Keratinocyte (primary cell): ENCODE measurements around the gene SMPD3. TPM values are rescaled to one million over a fixed set of nuclear protein-coding genes. Genes with fewer than 3 reads are reported as not detected.
A peak's percentile ranks its signal among the peaks of the same experiment; 100 is the strongest.

Experiments
- DNase-seq: peaks from one replicate; pipeline ENCODE4 v3.0.0-alpha.2; 2011; ENCODE audit warnings: low read depth, missing footprints, low spot score
- FAIRE-seq: peaks from 2 replicates; lab custom pipeline; 2011; peaks lifted over from hg19 to GRCh38; lab: Jason Lieb, UNC
- H2AFZ ChIP-seq: 2 replicates; pipeline ENCODE4 v1.6.0; 2012; ENCODE audit warnings: low read length, control low read depth, inconsistent platforms; ENCODE audit not compliant: control insufficient read depth
- H3K27ac ChIP-seq: 2 replicates; pipeline ENCODE4 v1.5.1; 2011; ENCODE audit warnings: low read length; ENCODE audit not compliant: control insufficient read depth, insufficient read depth
- H3K27me3 ChIP-seq: 3 replicates; pipeline ENCODE4 v1.6.0; 2011; ENCODE audit warnings: low read length; ENCODE audit not compliant: control insufficient read depth, insufficient read depth; ENCODE audit errors: extremely low read depth
- H3K36me3 ChIP-seq, 2 experiments: 2 replicates in 1 of 2; 3 replicates in 1 of 2; pipeline ENCODE4 v1.5.1; 2011; ENCODE audit warnings: low read length in 2 of 2, mild to moderate bottlenecking in 1 of 2; ENCODE audit not compliant: control insufficient read depth in 2 of 2, insufficient read depth in 2 of 2; ENCODE audit errors: extremely low read depth in 1 of 2
- H3K4me1 ChIP-seq: 3 replicates; pipeline ENCODE4 v1.5.1; 2011; ENCODE audit warnings: low read length; ENCODE audit not compliant: control insufficient read depth, insufficient read depth; ENCODE audit errors: extremely low read depth
- H3K4me2 ChIP-seq: 3 replicates; pipeline ENCODE4 v1.6.0; 2011; ENCODE audit warnings: low read depth, low read length; ENCODE audit not compliant: control insufficient read depth, insufficient read depth; ENCODE audit errors: extremely low read depth
- H3K4me3 ChIP-seq, 3 experiments: fragments of 200-600 bp in 1 of 3; sonication (generic) in 1 of 3; 2 replicates in 2 of 3; 3 replicates in 1 of 3; pipeline ENCODE4 v1.5.1; 2011 to 2016; ENCODE audit warnings: low read length in 3 of 3, mild to moderate bottlenecking in 3 of 3, control low read depth in 2 of 3, inconsistent platforms in 1 of 3, low read depth in 1 of 3, mixed read lengths in 1 of 3, mixed run types in 1 of 3, moderate library complexity in 1 of 3; ENCODE audit not compliant: control insufficient read depth in 2 of 3, insufficient read depth in 2 of 3; ENCODE audit errors: extremely low read depth in 1 of 3
- H3K79me2 ChIP-seq: 2 replicates; pipeline ENCODE4 v1.6.0; 2012; ENCODE audit warnings: low read length; ENCODE audit not compliant: control insufficient read depth, insufficient read depth
- H3K9ac ChIP-seq: 3 replicates; pipeline ENCODE4 v1.6.0; 2011; ENCODE audit warnings: low read length; ENCODE audit not compliant: control insufficient read depth, insufficient read depth; ENCODE audit errors: extremely low read depth
- H3K9me1 ChIP-seq: 3 replicates; pipeline ENCODE4 v1.6.0; 2011; ENCODE audit warnings: low read length; ENCODE audit not compliant: control insufficient read depth, insufficient read depth; ENCODE audit errors: extremely low read depth
- H3K9me3 ChIP-seq: 2 replicates; pipeline ENCODE4 v1.5.1; 2012; ENCODE audit warnings: low read depth, low read length; ENCODE audit not compliant: control insufficient read depth
- H4K20me1 ChIP-seq: 3 replicates; pipeline ENCODE4 v1.6.0; 2011; ENCODE audit warnings: low read length; ENCODE audit not compliant: control insufficient read depth, insufficient read depth; ENCODE audit errors: extremely low read depth
- CTCF ChIP-seq, 3 experiments: IDR thresholded peaks in 1 of 3; conservative IDR thresholded peaks in 1 of 3; optimal IDR thresholded peaks in 1 of 3; 2 replicates in 2 of 3; 3 replicates in 1 of 3; pipeline versions ENCODE3 to v1.5.1; 2011; ENCODE audit warnings: low read length in 3 of 3, mild to moderate bottlenecking in 3 of 3, moderate library complexity in 2 of 3, control low read depth in 1 of 3, inconsistent platforms in 1 of 3; ENCODE audit not compliant: insufficient read depth in 2 of 3; ENCODE audit errors: extremely low read depth in 1 of 3
- EZH2 ChIP-seq: IDR thresholded peaks from one replicate; pipeline ENCODE4 v1.6.1; 2012; ENCODE audit warnings: inconsistent platforms, mild to moderate bottlenecking, low read length, moderate library complexity
- dilution Hi-C: fragments of 300-500 bp; cut with MboI; formaldehyde crosslinking; loops from one replicate; pipeline ENCODE4 v1.7.0; 2020; ENCODE audit warnings: low sequenced_read_pairs; ENCODE audit not compliant: extremely low pct_ligation_motif_present
- polyA plus RNA-seq, 5 experiments: library from polyadenylated mRNA; depleted of rRNA in 3 of 5; stranded (reverse) in 3 of 5; stranded (forward) in 1 of 5; unstranded in 1 of 5; fragments of >200 nt; gene quantifications; 1 replicate in 1 of 5; 2 replicates in 3 of 5; 3 replicates in 1 of 5; pipeline versions ENCODE4 v1.2.1 to v1.2.3, GENCODE V29; 2011 to 2012; ENCODE audit warnings: missing spikeins in 2 of 5, low read depth in 1 of 5, low replicate concordance in 1 of 5

The SMPD3 gene
- polyA plus RNA-seq, 1 donor (not counting 4 experiments of a cell fraction or from before 2014, with no cell fraction given) = 0.34 TPM

GRCh38 chr16:68447653-68448359 is 502 bp downstream of the SMPD3 start:
- H2AFZ ChIP-seq = no peak overlapping the region
- H3K4me2 ChIP-seq = peak overlapping the region; percentile 68
- peaks cover 8% of the 10 kb centered on the region for H3K4me1 ChIP-seq
- TF ChIP-seq EZH2 = peak; percentile 18
- TF ChIP-seq CTCF (optimal IDR thresholded peaks at IDR 0.05 in 1 of 3, IDR thresholded peaks at IDR 0.05 in 1 of 3, conservative IDR thresholded peaks at IDR 0.05 in 1 of 3; ENCODE audit: extremely low read depth in 1 of 3, insufficient read depth in 2 of 3, low read length in 3 of 3) = no peak
- dilution Hi-C loops = no loop called here
- peak overlapping the region in 2 of 3 experiments; percentile 2 to 29 for H3K4me3 ChIP-seq
- H3K9me3 ChIP-seq = no peaks in the 10 kb centered on the region
- FAIRE-seq (no peak), DNase-seq (no peak)
- H3K27ac ChIP-seq = no peak overlapping the region
- H3K36me3 ChIP-seq = no peaks in the 10 kb centered on the region
- H3K79me2 ChIP-seq = no peaks in the 10 kb centered on the region
- peaks cover 4% of the 10 kb centered on the region for H4K20me1 ChIP-seq
- no peak overlapping the region for H3K9ac ChIP-seq
- peaks cover 30% of the 10 kb centered on the region for H3K27me3 ChIP-seq
- no peaks in the 10 kb centered on the region for H3K9me1 ChIP-seq

- peaks cover 36% of the 10 kb centered on the region for H3K27me3 ChIP-seq
- FAIRE-seq (no peak), DNase-seq (no peak)
- H3K9me3 ChIP-seq = no peaks in the 10 kb centered on the region
- no peak overlapping the region for H3K4me2 ChIP-seq
- H4K20me1 ChIP-seq = peaks cover 4% of the 10 kb centered on the region
- no peak overlapping the region for H3K9ac ChIP-seq
- H3K27ac ChIP-seq = no peak overlapping the region
- H3K36me3 ChIP-seq = no peaks in the 10 kb centered on the region
- dilution Hi-C loops = no loop called here
- no peaks in the 10 kb centered on the region for H3K79me2 ChIP-seq
- TF ChIP-seq EZH2 = peak; percentile 47
- TF ChIP-seq CTCF (optimal IDR thresholded peaks at IDR 0.05 in 1 of 3, IDR thresholded peaks at IDR 0.05 in 1 of 3, conservative IDR thresholded peaks at IDR 0.05 in 1 of 3; ENCODE audit: extremely low read depth in 1 of 3, insufficient read depth in 2 of 3, low read length in 3 of 3) = no peak
- H3K4me3 ChIP-seq = no peak overlapping the region
- no peak overlapping the region for H2AFZ ChIP-seq
- H3K9me1 ChIP-seq = no peaks in the 10 kb centered on the region
- H3K4me1 ChIP-seq = peaks cover 8% of the 10 kb centered on the region
These were observed 1.3 kb downstream of the SMPD3 start for GRCh38 chr16:68446681-68447652.
